GM18511 (cell line): Measurements from ENCODE around the gene NAA50.

Experiments
- ATAC-seq: cut with Tn5 transposase; IDR thresholded peaks from one replicate; pipeline ENCODE4 v1.9.1; 2021; ENCODE audit warnings: mild to moderate bottlenecking, moderate library complexity; ENCODE audit not compliant: unreplicated experiment

Gene NAA50

DNA sequence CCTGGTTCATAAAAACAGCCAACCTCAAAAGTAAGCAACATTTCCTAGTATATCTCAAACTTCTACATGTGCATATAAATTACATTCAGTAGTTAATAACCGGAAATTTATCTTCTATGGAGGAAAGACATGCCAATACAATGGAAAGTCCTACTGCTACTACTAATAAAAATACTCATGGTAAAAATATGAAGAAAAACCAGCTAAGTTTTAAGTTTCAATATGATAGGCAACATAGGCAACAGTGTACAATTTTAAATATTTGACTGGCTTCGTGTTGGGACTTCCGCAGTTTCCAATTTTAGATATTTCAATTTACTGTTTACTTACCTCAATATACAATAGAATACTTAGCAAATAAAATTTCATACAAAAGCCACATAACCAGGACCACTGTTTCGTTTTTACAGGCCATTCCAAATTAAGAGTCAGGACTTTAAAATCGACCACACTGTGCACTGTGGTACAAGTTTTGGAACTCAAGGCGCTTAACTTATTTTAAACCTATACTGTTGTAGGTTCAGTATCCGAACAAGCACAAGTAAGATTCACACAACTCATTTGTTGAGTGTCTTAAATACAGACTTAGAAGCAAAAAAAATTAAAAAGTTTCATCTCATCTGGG lies 2.9 kb downstream of the NAA50 start:
- ATAC-seq, result no peak

DNA sequence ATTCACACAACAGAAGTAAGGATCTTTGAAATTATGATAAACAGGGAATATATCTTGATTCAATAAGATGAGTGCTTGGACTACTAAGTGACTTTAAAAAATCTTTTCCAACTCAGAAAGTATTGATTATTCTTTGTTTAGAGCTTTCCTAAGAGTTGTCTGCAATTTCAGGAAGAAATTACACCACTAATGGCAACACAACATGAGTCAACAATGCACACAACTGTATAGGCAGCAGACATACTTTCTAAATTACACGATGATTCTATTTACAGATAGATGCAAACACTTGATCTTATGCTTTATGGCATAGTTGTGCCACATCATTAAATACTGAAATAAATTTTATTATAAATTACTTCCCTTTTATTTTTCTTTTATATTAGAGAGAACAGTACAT lies 4.4 kb downstream of the NAA50 start:
- no peak for ATAC-seq

DNA sequence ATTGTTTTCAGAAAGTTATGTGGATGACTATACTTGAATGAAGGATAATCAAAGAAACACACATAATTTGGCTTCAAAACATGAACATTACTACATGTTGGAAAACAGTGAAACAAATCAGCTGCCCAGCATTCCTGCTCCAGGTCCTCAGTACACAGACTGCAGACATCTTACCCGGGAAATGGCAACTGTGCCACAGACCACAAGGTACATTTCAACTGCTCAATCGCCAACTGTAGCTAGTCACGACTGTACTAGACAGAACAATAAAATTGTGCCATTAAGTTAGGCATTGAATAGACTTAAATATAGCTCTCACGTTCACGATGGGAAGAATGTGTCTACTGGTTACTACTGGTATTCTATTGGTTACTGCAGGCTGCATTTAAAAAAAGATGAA lies 5.0 kb downstream of the NAA50 start:
- no peak for ATAC-seq

DNA sequence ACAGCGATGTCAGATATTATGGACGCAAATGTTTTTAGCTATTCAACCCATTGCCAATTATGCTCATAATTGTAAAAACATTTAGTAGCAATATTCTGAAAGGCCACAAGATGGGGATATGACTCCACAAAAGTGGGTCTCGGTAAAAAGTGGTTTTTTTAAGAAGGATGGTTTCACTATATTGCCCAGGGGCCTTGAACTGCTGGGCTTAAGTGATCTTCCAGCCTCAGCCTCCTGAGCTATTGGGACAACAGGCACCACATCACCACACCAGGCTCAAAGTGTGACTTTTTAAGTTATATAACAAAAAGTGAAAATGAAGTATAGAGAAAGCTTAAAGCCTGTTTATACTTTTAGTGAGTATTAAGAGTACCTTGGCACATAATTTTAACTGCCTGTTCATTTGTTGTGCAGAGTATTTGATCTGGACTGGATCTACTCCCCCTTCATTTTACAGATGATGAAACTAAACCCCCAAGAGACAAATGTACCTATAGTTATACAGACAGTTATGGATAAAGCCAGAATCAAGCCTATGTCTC lies 9.4 kb downstream of the NAA50 start:
- peak; percentile 83 for ATAC-seq

DNA sequence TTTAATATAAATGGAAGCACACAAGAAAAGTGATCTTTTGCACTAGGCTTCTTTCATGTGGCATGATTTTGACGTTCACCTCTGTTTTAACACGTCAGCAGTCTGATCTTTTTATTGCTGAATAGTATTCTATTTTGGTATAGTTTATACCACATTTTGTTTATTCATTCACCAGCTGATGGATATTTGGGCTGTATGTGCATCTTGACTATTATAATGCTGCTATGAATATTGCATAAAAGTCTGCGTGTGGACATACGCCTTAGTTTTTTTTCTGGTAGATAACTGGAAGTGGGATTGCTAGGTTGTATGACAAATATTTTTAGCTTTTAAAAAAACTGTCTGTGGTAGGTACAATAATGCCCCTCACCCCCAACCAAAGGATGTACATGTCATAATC lies 14.4 kb downstream of the NAA50 start:
- ATAC-seq, result no peak

DNA sequence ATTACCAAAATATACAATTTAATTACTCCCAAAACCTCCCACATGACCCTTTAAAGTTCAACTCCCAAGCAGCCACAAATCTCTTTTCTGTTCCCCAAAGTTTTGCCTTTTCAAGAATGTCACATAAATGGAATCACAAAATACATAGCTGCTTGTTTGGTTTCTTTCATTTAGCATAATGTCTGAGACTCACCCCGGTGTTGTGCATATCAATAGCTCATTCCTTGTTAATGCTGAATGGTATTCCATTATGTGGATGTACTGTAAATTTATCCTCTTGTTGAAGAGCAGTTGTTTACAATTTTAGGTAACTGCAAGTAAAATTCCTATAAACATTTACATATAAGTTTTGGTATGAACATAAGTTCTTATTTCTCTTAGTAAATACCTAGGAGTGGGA lies 15.5 kb downstream of the NAA50 start:
- ATAC-seq, result no peak

DNA sequence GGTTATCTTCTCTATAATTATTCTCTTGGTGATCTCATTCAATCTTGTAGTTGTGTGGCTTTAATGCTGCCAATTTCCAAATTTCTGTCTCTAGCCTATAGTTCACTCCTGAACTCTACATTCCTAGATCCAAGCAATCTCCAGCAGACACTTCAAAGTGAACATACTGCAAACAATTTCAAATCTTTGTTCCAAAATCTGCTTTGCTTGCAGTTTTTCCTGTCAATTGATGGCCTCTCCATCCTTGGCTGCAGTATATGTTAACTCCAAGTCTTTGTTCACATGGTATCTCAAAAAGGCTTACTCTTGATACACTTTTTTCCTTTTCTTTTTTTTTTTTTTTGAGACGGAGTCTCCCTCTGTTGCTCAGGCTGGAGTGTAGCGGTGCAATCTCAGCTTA lies 17.4 kb downstream of the NAA50 start:
- no peak for ATAC-seq

DNA sequence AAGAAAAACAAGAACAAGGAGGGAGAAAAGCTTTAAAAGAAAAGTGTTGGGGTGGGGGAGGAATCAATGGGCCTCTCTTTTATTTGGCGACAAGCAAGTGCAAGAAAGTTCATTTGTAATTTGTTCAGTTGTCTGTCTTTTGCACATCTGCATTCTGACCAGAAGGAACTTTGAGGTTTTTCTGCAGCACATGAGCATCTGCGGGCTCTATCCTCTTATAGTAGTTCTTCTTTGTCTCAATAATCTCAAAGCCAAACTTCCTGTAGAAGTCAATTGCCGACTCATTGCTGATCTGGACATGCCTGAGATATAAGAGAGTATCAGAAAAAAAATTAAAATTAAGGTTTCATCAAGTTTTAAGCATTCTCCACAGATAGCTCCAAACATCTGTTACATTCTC lies 24.4 kb downstream of the NAA50 start:
- ATAC-seq, result no peak

DNA sequence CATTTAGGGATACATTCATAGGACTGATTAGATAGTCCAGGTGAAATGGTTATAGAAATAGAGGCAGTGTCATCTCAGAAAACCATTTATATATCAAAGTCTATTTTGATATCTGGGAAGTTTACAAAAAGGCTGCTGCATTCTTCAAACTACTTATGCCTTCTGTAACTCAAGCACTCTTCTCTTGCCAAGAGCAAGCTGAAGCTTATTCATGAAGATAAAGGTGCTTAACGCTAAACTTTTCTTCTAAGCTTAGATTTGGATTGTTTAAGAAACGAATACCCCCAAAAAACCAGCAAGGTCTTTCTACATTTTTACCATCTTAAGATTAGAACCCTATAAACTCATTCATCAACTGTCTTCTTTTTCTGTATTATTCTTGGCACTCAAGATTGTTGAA lies 26.3 kb downstream of the NAA50 start:
- ATAC-seq, result no peak

DNA sequence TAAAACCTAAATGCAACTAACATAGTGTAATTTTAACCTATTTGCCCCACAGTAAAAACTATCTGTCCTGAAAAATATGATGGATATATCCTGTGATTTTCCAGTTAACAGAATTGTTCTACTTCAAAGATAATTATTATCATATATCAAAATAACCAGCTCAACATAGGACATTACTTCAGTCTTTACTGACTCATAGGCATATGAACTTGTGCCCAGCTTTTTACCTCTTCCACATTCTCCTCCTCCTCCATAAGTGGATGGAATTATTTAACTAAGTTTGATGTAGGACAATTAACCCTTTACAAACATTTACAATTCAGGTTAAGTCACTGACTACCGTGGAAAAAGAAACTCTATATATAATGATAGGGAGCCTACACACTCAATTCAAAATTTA lies 26.8 kb downstream of the NAA50 start:
- ATAC-seq, result no peak

DNA sequence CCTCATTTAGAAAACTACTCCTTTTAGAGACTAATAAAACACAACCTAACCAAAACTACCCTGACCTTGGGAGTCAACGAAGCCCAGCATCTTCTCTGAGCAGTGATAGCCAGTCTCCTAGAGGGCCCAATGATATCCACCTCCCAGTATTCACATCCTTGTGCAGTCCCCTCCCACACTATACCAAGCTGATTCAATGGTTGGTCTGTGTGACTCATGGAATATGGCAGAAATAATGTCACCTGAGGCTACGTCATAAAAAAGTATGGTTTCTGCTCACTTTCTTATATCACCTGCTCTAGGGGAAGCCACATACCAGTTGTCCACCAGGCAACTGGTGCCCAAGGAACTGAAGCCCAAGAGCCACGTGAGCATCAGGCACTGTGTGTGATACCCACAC lies 28.2 kb downstream of the NAA50 start:
- no peak for ATAC-seq

DNA sequence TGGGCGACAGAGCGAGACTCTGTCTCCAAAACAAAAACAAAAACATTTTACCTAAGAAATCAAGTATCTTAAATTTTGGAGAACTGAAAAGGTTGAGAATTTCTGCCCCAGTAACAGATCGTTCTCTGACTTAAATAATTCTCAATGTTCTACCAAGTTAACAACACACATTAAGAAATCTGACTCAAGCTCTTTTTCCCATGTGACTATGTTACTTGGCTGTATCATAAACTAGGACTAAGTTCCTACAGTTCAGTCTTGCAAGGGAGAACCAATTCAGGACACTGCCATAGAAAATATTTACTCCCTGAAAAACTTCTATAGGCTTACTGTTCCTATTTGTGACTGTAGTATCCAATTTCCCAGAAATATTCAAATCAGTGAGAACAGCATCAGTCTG lies 28.7 kb downstream of the NAA50 start:
- no peak for ATAC-seq

DNA sequence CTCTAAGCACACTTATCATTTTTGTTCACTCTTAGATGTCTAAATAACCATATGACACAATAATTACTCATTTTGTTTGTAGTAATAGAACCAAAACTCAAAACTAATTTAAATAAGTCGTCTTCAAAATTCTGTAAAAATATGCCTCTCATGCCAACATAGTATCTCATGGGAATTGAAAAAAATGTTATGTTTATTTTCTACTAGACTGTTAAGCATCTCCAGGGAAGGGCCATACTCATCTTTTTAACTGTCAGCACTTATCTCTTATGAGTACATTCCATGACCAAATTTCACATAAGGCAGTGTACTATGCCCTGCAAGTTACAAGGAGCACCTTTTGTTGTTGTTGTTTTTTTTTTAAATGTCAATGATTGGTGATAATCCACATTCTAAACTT lies 31.3 kb downstream of the NAA50 start:
- no peak for ATAC-seq

DNA sequence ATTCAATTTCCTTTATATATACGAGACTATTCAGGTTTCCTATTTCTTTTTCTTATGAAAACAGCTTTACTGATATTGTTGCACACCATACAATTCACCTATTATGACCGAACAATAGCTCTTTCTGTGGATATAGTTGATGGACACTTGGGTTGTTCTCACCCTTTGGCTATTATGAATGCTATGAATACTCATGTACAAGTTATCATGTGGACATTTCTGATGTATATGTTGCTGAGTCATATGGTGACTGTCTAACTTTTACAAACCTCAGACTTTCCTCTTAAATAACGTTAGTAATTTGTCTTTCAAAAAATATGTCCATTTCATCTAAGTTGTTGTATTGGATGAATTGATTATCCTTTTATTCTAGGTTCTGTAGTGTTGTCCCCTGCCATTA lies 33.9 kb downstream of the NAA50 start:
- no peak for ATAC-seq

DNA sequence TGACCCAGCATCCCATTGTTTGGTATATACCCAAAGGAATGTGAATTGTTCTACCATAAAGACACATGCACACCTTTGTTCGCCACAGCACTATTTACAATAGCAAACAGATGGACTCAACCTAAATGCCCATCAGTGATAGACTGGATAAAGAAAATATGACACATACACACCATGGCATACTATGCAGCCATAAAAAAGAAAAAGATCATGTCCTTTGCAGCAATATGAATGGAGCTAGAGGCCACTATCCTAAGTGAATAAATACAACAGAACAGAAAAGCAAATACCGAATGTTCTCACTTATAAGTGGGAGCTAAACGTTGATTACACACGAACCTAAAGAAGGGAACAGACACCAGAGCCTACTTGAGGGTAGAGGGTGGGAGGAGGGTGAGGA lies 38.2 kb downstream of the NAA50 start:
- no peak for ATAC-seq

DNA sequence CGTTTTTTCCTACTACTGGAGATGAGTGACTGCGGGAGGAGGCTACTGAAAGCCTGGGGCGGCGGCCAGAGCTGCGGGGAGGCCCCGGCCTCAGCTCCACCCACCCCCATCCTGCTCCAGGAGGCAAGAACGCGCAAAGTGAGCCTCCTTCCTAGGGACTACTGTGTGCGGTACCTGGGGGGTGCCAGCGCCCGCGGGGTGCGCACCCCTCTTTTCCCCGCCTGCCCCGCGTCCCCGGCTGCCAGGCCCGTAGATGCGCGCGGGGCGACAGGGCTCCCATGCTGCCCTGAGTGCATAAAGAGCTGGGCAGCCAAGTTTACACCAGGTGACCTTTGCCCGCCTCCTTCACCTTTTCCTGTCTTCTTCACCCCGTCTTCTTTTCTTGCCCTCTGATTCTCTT lies 47.1 kb downstream of the NAA50 start:
- ATAC-seq, result no peak

DNA sequence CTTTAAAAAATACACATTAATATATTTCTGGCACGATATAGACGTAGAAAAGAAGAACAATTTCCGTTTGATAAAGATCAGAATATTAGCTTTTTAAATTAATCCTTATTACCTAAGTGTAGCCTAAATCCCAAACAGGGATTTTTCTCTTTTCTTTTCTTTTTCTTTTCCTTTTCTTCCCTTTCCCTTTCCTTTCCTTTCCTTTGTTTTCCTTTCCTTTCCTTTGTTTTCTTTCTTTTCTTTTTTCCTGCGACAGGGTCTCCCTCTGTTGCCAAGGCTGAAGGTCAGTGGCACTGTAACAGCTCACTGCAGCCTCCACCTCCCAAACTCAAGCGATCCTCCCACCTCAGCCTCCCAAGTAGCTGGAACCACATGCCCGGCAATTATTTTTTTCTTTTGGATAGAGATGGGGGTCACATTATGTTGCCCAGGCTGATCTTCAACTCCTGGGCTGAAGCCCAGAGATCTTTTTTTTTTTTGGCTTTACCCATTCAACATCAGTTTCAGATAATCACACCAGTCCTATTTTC lies 47.8 kb downstream of the NAA50 start:
- no peak for ATAC-seq

DNA sequence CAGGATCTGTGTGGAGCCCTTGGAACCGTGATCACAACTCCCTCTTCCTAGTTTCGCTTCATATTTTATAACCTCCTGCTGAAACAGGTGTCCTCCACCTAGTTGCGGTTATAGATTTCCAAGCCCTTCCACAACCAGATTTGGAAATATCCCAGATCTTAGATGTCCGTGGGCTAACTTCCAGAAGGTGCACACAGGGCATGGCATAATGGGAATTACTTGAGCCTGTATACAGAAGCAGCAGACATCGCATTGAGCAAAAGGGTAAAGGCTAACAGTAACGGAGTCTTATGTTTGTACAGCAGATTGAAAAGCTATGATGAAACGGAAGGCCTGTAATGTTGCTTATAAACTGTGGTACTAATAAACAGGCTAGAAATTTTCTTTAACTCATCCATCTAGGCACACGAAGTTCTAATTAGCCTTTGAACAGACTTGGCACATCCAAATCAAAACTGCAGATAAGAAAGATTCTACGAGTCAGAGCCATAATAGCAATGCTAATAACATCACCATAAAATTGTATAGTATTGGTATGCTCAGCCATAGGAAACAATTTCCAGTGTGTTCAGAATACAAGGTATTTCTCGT lies 48.5 kb downstream of the NAA50 start:
- ATAC-seq, result no peak

DNA sequence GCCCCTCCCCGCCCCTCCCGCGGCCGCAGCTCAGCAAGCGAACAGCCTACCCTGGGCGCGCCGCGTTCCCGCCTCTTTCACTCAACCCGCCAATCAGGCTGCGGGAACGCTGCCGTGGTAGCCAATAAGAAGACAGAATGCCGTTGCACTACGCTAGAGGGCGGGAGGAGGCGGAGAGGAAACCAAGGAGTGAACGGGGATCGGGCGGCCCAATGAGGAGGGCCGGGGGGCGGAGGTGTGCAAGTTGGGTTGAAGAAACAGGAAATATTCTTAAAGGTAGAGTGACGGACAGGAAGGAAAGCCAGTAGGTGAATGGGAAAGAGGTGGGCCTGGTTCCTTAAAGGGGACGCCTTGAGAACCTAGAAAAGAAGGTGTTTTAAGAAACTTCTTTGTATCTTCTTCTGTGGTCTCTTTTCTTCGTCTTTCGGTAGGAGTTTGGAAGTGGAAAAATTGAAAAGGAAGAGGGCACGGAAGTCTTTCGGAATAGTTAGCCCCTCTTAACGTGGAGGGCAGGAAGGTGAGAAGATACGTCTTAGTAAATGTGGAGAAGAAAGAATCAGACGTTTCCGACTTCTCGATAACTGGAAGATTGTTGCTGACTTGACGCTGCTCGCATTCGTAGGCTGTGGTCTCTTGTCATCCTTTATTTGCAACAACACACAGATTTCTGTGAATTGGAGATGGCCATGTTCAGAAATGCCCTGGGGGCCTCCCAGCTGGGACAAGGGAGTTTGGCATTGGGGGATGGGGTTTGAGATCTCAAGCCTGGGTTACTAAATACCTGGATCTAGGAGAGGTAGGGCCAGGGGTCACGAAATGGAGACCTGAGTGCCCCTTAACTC lies 49.2 kb downstream of the NAA50 start:
- ATAC-seq, result peak; percentile 89

DNA sequence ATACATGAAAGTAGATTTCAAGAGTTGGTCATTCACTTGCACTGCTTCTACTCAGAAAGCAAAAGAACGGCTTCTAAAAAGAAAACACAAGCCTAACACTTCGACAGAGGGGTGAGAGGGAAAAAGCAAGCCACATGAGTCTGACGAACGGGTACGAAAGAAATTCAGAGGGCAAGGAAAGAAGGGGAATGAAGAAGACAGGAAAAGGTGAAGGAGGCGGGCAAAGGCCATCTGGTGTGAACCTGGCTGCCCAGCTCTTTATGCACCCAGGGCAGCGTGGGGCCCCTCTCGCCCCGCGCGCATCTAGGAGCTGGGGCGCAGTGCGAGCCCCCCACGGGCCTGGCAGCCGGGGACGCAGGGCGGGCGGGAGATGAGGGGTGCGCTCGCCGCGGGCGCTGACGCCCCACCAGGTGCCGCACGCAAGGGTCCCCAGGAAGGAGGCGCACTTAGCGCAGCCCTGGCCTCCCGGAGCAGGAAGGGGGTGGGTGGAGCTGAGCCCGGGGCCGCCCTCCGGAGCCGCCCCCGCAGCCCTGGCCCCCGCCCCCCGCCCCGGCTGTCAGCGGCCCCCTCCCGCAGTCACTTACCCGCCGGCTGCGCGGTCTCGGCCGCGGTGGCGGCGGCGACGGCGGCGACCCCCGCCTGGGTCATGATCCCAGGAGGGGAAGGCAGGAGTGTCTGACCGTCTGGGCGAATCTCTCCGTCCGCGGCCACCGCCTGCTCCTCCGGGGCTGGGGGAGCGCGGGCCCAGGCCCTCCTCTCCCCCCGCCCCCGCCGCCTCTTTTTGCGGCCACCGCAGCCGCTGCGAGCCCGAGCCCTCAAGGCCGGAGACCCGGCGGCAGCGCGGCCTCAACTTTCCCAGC lies 50.0 kb downstream of the NAA50 start, which contains the start of gene USF3:
USF3 (minus strand) TSS at position 857 of the 860 bp plus-strand sequence. CDS start 21,764 bp downstream, outside the sequence.
- peak; percentile 70 for ATAC-seq

DNA sequence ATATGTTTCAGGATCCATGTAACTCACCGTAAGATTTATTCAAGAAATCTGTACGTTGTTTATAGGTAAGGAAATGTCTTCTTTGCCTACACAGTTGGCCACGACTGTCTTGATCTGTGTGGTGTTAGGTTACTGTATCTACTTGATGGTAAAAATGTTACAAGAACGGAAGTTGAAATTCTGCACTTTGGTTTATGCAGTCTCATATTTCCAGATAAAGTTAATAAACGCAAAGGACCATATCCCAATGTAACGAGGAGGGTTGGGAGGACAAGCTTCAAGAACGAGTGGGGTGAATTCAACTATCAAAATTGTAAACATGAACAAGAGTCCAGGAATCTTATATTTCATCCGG lies 50.6 kb downstream of the NAA50 start:
- ATAC-seq, result no peak
